ENCODE measurements around the gene KAZN.

Gene KAZN

DNA sequence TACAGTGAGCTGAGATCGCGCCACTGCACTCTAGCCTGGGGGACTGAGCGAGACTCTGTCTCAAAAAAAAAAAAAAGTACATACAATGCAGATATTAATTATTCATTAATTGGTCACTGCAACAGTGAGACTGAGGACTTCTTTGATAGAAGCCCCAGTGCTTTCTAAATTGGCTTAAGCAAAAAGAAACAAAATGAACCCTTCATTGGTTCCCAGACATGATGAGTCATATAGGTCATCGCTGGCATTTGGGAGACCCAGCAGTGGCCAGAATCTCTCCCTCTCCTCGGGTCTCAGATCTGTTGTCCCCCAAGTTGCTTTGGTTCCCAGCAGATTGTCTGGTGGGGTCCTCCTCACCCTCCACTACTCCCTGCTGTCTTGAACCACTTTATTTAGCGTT lies 144.9 kb downstream of the KAZN start:
- TF ChIP-seq, protein P1, sequence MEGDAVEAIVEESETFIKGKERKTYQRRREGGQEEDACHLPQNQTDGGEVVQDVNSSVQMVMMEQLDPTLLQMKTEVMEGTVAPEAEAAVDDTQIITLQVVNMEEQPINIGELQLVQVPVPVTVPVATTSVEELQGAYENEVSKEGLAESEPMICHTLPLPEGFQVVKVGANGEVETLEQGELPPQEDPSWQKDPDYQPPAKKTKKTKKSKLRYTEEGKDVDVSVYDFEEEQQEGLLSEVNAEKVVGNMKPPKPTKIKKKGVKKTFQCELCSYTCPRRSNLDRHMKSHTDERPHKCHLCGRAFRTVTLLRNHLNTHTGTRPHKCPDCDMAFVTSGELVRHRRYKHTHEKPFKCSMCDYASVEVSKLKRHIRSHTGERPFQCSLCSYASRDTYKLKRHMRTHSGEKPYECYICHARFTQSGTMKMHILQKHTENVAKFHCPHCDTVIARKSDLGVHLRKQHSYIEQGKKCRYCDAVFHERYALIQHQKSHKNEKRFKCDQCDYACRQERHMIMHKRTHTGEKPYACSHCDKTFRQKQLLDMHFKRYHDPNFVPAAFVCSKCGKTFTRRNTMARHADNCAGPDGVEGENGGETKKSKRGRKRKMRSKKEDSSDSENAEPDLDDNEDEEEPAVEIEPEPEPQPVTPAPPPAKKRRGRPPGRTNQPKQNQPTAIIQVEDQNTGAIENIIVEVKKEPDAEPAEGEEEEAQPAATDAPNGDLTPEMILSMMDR (IDR thresholded peaks at IDR 0.05; ENCODE audit: low read depth, low read length): no peak
- H3K4me3 ChIP-seq (ENCODE audit: low read depth, low read length): no peak overlapping the region

DNA sequence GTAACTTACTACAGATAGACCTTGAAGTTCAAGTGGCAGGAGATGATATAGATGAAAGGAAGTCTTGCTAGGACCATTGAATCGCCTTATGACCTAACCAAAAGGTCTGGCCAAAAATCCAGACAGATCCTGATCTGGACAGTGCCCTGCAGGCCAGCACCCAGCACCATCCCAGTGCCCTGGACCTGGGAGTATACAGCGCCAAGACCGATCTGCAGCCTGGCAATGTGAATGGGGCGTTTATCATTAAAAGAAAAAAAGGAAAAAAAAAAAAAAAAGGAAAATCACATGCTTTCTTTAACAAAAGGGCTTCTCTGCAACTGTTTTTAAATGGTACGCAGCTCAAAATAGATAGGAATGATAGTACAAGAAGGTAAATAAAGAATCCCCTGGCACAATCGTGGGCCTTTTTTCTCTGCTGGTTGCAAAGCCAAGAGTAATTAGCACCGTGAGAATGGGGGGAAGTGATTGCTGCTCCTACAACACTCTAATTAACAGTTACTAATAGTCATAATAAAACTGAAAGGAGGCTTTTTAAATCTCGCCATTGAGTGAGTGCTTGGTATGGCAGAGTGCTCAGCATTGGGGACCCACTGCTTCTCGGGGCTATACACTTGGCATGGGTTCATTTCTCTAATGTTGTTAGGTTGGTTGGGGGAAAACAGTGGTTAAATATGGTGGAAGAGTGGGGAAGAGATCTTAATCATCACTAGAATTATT lies 146.7 kb downstream of the KAZN start:
- TF ChIP-seq, protein P1 (IDR thresholded peaks at IDR 0.05; ENCODE audit: low read depth, low read length): no peak
- no peak overlapping the region for H3K4me3 ChIP-seq (ENCODE audit: low read depth, low read length)

DNA sequence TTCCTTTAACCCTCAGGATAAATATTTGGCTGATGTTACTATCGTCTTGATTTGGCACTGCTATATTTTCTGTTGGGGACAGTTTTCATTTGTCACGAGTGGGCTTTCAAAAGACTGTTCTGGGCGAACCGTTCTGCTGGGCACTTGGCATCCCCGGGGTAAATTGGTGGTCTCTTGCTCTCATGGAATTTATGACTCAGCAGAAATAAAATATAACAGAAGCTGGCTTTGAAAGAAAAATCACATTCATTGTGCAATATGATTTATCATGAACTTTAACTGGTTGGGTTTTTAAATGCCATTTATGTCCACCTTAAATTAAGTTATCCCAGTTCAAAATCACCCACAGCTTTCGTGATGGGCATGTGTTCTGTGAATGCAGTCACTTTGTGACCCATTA lies 147.3 kb downstream of the KAZN start:
- no peak overlapping the region for H3K4me3 ChIP-seq (ENCODE audit: low read depth, low read length)
- TF ChIP-seq, protein P1 (IDR thresholded peaks at IDR 0.05; ENCODE audit: low read depth, low read length): no peak

DNA sequence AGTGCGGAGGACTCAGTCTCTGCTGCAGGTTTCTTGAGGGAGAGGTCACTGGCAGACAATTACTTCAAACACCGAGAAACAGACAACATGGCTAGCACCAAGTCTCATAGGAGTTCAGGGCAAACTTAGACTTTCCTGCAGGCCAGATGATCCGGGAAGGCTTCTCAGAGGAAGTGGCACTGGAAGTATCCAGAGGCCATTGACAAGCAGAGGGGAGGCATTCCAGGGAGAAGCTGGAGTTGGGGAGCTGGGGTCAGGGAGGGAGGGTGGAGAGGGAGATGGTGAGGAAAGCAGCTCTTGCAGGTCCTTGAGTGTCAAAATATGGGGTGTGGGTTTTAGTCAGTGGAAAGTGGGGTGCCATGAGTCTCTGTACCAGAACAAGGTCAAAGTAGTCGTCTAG lies 147.9 kb downstream of the KAZN start:
- TF ChIP-seq, protein P1 (IDR thresholded peaks at IDR 0.05; ENCODE audit: low read depth, low read length): no peak
- no peak overlapping the region for H3K4me3 ChIP-seq (ENCODE audit: low read depth, low read length)

DNA sequence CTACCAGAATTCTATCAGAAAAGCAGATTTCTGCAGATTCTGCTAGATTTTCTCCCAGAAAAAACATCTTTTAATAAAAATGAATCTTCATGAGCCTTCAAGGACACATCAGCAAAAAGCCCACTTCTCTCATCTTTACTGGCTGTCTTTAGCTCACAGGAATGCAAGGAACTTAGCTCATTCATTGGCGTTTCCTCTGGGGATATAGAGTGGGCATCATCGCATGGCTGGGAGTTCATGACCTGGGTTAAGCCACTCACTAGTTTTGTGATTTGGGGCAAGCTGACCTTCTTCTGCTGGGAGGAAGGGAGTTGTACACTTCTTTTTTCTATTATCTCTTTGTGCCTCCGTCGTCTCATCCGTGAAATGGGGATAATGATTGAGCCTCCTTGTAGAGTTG lies 149.7 kb downstream of the KAZN start:
- TF ChIP-seq, protein P1 (IDR thresholded peaks at IDR 0.05; ENCODE audit: low read depth, low read length): no peak
- no peak overlapping the region for H3K4me3 ChIP-seq (ENCODE audit: low read depth, low read length)

DNA sequence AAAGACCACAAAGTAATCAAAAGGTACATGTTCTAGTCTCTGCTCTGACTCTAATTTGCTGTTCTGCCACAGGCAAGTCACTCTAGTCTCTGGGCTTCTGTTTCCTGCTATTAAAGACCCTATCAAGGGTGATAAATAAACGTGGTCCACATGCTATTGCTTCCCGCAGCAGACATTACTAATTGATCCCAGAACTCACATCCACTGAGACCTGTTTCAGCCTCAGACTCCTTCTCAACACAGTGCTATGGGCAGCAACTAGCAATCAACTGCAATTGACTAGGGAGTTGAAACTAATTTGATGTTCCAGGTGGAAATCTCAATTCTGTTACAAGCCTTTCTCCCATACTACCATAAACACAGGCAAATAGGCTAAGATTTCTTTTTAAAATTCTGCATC lies 150.5 kb downstream of the KAZN start:
- H3K4me3 ChIP-seq (ENCODE audit: low read depth, low read length): no peak overlapping the region
- TF ChIP-seq, protein P1 (IDR thresholded peaks at IDR 0.05; ENCODE audit: low read depth, low read length): no peak

DNA sequence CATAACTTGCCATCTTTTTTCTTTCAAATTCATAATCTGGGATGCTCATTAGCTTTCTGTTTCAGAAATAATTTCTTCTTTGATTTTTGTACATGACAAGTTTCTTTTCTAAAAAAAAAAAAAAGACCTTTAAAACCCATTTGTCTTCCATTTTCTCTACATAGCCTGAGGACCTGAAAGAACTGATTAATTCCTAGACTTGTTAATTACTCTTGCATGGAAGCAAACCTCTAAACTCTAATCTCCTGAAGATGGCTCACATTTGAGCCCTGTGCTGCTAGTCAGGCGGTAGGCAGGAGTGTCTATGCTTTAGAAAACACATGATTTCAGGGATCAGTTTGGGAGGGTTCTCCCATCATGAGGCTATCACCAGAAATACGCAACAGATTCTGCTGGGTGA lies 152.0 kb downstream of the KAZN start:
- H3K4me3 ChIP-seq (ENCODE audit: low read depth, low read length): no peak overlapping the region
- TF ChIP-seq, protein P1 (IDR thresholded peaks at IDR 0.05; ENCODE audit: low read depth, low read length): no peak
